SK-N-SH treated with all-trans-retinoic acid at 6 μM for 48 hours (cell line): ENCODE results near the gene KLHL18.

Experiments used
- ATAC-seq: fragments of 200-7000 bp; cut with Tn5 transposase; 3 replicates; pipeline ENCODE4 v1.9.1; 2020; ENCODE audit warnings: mild to moderate bottlenecking, moderate library complexity
- ARNTL ChIP-seq: fragments of 450-650 bp; formaldehyde crosslinking; IDR thresholded peaks from 2 replicates; pipeline ENCODE4 v1.5.0; 2020; ENCODE audit warnings: low read depth, mild to moderate bottlenecking, moderate library complexity, borderline replicate concordance
- BACH2 ChIP-seq: fragments of 250-450 bp; sonication (Bioruptor Pico); IDR thresholded peaks from 2 replicates; pipeline ENCODE4 v1.9.0; 2021; ENCODE audit warnings: mild to moderate bottlenecking, borderline replicate concordance
- CSDC2 ChIP-seq: fragments of 250-450 bp; sonication (Bioruptor Pico); IDR thresholded peaks from 2 replicates; pipeline ENCODE4 v1.5.0; 2020; ENCODE audit warnings: mild to moderate bottlenecking, moderate library complexity
- GLIS3 ChIP-seq: fragments of 250-450 bp; sonication (Bioruptor Pico); IDR thresholded peaks from 2 replicates; pipeline ENCODE4 v1.5.0; 2020; ENCODE audit warnings: mild to moderate bottlenecking, moderate library complexity
- PPARA ChIP-seq: fragments of 250-450 bp; sonication (Bioruptor Pico); IDR thresholded peaks from 2 replicates; pipeline ENCODE4 v1.5.0; 2020; ENCODE audit warnings: mild to moderate bottlenecking, borderline replicate concordance
- RARB ChIP-seq: fragments of 250-450 bp; sonication (Bioruptor Pico); IDR thresholded peaks from 2 replicates; pipeline ENCODE4 v1.8.0; 2021; ENCODE audit warnings: mild to moderate bottlenecking, moderate library complexity
- SNAI2 ChIP-seq: fragments of 250-450 bp; sonication (Bioruptor Pico); IDR thresholded peaks from 2 replicates; pipeline ENCODE4 v1.5.0; 2020; ENCODE audit warnings: mild to moderate bottlenecking, moderate library complexity
- TCF4 ChIP-seq: fragments of 250-450 bp; sonication (Bioruptor Pico); IDR thresholded peaks from 2 replicates; pipeline ENCODE4 v1.8.0; 2021; ENCODE audit warnings: mild to moderate bottlenecking, moderate library complexity, borderline replicate concordance
- TOX ChIP-seq: fragments of 250-450 bp; sonication (Bioruptor Pico); IDR thresholded peaks from 2 replicates; pipeline ENCODE4 v1.8.0; 2021; ENCODE audit warnings: mild to moderate bottlenecking, moderate library complexity, borderline replicate concordance
- ZC3H10 ChIP-seq: fragments of 250-450 bp; sonication (Bioruptor Pico); IDR thresholded peaks from 2 replicates; pipeline ENCODE4 v1.5.1; 2021; ENCODE audit warnings: mild to moderate bottlenecking, moderate library complexity
- ZFP3 ChIP-seq: fragments of 250-450 bp; sonication (Bioruptor Pico); IDR thresholded peaks from 2 replicates; pipeline ENCODE4 v1.5.0; 2020; ENCODE audit warnings: mild to moderate bottlenecking, moderate library complexity
- ZFP30 ChIP-seq: fragments of 450-650 bp; formaldehyde crosslinking; IDR thresholded peaks from 2 replicates; pipeline ENCODE4 v1.5.0; 2022; ENCODE audit warnings: mild to moderate bottlenecking, moderate library complexity
- ZNF565 ChIP-seq: fragments of 450-650 bp; formaldehyde crosslinking; conservative IDR thresholded peaks from 2 replicates; pipeline ENCODE4 v1.5.0; 2020; ENCODE audit warnings: low read depth, mild to moderate bottlenecking, moderate library complexity
- ZNF70 ChIP-seq: fragments of 450-650 bp; formaldehyde crosslinking; IDR thresholded peaks from 2 replicates; pipeline ENCODE4 v1.5.0; 2020; ENCODE audit warnings: mild to moderate bottlenecking, moderate library complexity
- ZNF8 ChIP-seq: fragments of 450-650 bp; formaldehyde crosslinking; IDR thresholded peaks from 2 replicates; pipeline ENCODE4 v1.5.0; 2020; ENCODE audit warnings: mild to moderate bottlenecking, moderate library complexity
- TF ChIP-seq, protein P1 (sequence below): fragments of 250-450 bp; sonication (Bioruptor Pico); IDR thresholded peaks from 2 replicates; pipeline ENCODE4 v1.5.1; 2020; ENCODE audit warnings: low read depth, mild to moderate bottlenecking, moderate library complexity
- TF ChIP-seq, protein P2 (sequence below): fragments of 250-450 bp; sonication (Bioruptor Pico); IDR thresholded peaks from 2 replicates; pipeline ENCODE4 v1.5.1; 2021; ENCODE audit warnings: mild to moderate bottlenecking, moderate library complexity
- TF ChIP-seq, protein P3 (sequence below): fragments of 250-450 bp; sonication (Bioruptor Pico); IDR thresholded peaks from 2 replicates; pipeline ENCODE4 v1.5.0; 2020; ENCODE audit warnings: mild to moderate bottlenecking, moderate library complexity
- TF ChIP-seq, protein P4 (sequence below): fragments of 250-450 bp; sonication (Bioruptor Pico); IDR thresholded peaks from 2 replicates; pipeline ENCODE4 v1.8.0; 2021; ENCODE audit warnings: low read depth, mild to moderate bottlenecking, moderate library complexity, borderline replicate concordance

KLHL18 gene

DNA sequence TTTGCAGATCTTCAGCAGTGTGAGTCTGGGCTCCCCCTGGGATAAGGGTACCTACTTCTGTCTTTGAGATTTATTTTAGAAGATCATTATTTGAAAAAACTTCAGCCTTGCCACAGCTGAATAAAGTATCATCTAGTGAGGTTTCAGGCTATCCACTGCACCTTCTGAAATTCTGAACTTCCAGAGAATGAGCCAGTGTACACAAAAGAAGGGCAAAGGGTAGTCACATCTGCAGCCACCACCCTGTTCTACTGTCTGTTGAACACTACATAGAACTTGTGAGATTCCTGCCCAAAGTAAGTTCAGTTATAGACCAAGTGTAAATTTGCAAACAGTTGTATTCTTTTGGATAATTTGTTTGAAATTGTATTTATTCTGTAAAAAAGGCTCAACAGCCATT is 60.1 kb downstream of the KLHL18 start (continued):
- TF ChIP-seq, protein P1, sequence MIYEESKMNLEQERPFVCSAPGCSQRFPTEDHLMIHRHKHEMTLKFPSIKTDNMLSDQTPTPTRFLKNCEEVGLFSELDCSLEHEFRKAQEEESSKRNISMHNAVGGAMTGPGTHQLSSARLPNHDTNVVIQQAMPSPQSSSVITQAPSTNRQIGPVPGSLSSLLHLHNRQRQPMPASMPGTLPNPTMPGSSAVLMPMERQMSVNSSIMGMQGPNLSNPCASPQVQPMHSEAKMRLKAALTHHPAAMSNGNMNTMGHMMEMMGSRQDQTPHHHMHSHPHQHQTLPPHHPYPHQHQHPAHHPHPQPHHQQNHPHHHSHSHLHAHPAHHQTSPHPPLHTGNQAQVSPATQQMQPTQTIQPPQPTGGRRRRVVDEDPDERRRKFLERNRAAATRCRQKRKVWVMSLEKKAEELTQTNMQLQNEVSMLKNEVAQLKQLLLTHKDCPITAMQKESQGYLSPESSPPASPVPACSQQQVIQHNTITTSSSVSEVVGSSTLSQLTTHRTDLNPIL (CRISPR knock-in tag) = no peak
- TF ChIP-seq TOX = no peak
- TF ChIP-seq, protein P2, sequence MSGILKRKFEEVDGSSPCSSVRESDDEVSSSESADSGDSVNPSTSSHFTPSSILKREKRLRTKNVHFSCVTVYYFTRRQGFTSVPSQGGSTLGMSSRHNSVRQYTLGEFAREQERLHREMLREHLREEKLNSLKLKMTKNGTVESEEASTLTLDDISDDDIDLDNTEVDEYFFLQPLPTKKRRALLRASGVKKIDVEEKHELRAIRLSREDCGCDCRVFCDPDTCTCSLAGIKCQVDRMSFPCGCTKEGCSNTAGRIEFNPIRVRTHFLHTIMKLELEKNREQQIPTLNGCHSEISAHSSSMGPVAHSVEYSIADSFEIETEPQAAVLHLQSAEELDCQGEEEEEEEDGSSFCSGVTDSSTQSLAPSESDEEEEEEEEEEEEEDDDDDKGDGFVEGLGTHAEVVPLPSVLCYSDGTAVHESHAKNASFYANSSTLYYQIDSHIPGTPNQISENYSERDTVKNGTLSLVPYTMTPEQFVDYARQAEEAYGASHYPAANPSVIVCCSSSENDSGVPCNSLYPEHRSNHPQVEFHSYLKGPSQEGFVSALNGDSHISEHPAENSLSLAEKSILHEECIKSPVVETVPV (CRISPR knock-in tag) = no peak
- no peak for TF ChIP-seq ZNF70 (CRISPR knock-in tag)
- no peak for TF ChIP-seq ARNTL
- no peak for TF ChIP-seq SNAI2 (CRISPR knock-in tag)
- TF ChIP-seq ZNF565 (CRISPR knock-in tag) = no peak
- no peak for TF ChIP-seq ZC3H10 (CRISPR knock-in tag)
- no peak for TF ChIP-seq GLIS3 (CRISPR knock-in tag)

DNA sequence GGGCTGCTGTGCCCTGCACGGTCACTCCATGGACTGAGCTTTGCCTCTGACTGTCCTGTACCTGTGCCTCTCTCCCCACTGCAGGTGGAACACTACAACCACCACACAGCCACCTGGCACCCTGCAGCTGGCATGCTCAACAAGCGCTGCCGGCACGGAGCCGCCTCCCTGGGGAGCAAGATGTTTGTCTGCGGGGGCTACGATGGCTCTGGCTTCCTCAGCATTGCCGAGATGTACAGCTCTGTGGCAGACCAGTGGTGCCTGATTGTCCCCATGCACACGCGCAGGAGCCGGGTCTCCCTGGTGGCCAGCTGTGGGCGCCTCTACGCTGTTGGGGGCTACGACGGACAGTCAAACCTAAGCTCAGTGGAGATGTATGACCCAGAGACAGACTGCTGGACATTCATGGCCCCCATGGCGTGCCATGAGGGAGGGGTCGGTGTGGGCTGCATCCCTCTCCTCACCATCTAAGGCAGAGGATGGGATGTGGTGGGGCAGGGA is 60.8 kb downstream of the KLHL18 start:
- ATAC-seq = no peak
- TF ChIP-seq CSDC2 (no peak), PPARA (CRISPR knock-in tag) (no peak), ZFP30 (no peak), ARNTL (no peak), ZNF70 (CRISPR knock-in tag) (no peak), ZC3H10 (CRISPR knock-in tag) (no peak), RARB (CRISPR knock-in tag) (no peak), GLIS3 (CRISPR knock-in tag) (no peak), BACH2 (no peak), TCF4 (no peak), ZNF565 (CRISPR knock-in tag) (no peak)
- TF ChIP-seq, protein P3, sequence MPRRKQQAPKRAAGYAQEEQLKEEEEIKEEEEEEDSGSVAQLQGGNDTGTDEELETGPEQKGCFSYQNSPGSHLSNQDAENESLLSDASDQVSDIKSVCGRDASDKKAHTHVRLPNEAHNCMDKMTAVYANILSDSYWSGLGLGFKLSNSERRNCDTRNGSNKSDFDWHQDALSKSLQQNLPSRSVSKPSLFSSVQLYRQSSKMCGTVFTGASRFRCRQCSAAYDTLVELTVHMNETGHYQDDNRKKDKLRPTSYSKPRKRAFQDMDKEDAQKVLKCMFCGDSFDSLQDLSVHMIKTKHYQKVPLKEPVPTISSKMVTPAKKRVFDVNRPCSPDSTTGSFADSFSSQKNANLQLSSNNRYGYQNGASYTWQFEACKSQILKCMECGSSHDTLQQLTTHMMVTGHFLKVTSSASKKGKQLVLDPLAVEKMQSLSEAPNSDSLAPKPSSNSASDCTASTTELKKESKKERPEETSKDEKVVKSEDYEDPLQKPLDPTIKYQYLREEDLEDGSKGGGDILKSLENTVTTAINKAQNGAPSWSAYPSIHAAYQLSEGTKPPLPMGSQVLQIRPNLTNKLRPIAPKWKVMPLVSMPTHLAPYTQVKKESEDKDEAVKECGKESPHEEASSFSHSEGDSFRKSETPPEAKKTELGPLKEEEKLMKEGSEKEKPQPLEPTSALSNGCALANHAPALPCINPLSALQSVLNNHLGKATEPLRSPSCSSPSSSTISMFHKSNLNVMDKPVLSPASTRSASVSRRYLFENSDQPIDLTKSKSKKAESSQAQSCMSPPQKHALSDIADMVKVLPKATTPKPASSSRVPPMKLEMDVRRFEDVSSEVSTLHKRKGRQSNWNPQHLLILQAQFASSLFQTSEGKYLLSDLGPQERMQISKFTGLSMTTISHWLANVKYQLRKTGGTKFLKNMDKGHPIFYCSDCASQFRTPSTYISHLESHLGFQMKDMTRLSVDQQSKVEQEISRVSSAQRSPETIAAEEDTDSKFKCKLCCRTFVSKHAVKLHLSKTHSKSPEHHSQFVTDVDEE (CRISPR knock-in tag) = no peak
- TF ChIP-seq, protein P4, sequence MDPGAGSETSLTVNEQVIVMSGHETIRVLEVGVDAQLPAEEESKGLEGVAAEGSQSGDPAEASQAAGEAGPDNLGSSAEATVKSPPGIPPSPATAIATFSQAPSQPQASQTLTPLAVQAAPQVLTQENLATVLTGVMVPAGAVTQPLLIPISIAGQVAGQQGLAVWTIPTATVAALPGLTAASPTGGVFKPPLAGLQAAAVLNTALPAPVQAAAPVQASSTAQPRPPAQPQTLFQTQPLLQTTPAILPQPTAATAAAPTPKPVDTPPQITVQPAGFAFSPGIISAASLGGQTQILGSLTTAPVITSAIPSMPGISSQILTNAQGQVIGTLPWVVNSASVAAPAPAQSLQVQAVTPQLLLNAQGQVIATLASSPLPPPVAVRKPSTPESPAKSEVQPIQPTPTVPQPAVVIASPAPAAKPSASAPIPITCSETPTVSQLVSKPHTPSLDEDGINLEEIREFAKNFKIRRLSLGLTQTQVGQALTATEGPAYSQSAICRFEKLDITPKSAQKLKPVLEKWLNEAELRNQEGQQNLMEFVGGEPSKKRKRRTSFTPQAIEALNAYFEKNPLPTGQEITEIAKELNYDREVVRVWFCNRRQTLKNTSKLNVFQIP (CRISPR knock-in tag) = no peak

DNA sequence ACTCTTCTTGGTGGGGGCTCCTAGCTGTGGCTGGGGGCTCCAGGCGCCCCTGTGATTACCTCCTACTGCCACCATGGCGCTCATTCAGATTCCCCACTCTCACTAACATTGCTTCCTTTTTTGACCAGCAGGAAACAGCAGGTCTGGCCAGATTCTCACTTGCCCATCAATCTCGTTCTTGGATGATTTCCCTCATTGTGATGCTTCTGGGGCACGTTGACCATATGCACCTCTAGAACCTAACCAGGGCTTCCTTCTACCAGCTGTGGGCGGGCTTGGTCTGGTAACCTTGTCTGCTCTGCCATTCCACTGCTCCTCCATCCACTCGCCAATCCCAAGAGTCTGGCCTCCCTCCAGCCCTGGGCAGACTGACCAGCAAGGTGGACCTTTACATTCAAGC is 62.2 kb downstream of the KLHL18 start:
- ATAC-seq = no peak
- TF ChIP-seq, protein P2 (CRISPR knock-in tag) = no peak
- no peak for TF ChIP-seq ARNTL
- no peak for TF ChIP-seq ZFP3 (CRISPR knock-in tag)
- TF ChIP-seq PPARA (CRISPR knock-in tag) = no peak
- TF ChIP-seq GLIS3 (CRISPR knock-in tag) = no peak
- TF ChIP-seq CSDC2 = no peak
- TF ChIP-seq, protein P4 (CRISPR knock-in tag) = no peak
- no peak for TF ChIP-seq ZNF8 (CRISPR knock-in tag)
- TF ChIP-seq, protein P3 (CRISPR knock-in tag) = no peak
- TF ChIP-seq ZNF565 (CRISPR knock-in tag) = no peak
- no peak for TF ChIP-seq BACH2
- no peak for TF ChIP-seq TCF4
- no peak for TF ChIP-seq TOX
- no peak for TF ChIP-seq ZNF70 (CRISPR knock-in tag)
- TF ChIP-seq, protein P1 (CRISPR knock-in tag) = no peak
- TF ChIP-seq RARB (CRISPR knock-in tag) = no peak
